ENCODE results near the gene NR2F1. TPM values are rescaled to one million over a fixed set of nuclear protein-coding genes. Genes with fewer than 3 reads are reported as not detected.

The NR2F1 gene
- total RNA-seq, 4 donors from 2014 or later, result 2.1 to 28.1 (median 7.0) TPM

DNA sequence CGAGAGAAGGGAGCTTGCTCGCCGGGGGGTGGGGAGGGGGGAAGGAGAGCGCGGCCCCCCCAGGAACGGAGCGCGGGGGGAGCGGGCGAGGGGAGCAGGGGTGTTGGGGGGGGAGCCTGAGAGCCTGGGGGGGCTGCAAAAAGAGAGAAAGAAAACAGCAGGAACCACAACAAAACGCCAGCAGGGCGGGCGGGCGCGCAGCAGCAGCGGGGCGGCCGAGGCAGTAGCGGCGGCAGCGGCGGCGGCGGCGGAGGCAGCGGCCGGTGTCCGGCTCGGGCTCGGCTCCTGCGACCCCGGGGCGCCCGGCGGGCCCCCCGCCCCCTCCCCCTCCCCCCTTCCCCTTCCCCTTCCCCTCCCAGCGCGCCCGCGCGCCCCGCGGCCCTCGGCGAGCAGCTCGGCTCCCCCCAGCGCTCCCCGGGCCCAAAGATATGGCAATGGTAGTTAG is 1.6 kb downstream of the NR2F1 start:
- DNase-seq, result no peak
- H3K4me3 ChIP-seq, result peak overlapping the region; percentile 33 to 67 (median 56)
- H3K27ac ChIP-seq, result peak overlapping the region in 3 of 4 donors; percentile 42 to 68 (median 66)
- no peaks in the 10 kb centered on the region for H3K36me3 ChIP-seq
- H3K4me1 ChIP-seq, result peaks cover 0 to 38% (median 17%) of the 10 kb centered on the region in 4 donors
- TF ChIP-seq, protein P1, sequence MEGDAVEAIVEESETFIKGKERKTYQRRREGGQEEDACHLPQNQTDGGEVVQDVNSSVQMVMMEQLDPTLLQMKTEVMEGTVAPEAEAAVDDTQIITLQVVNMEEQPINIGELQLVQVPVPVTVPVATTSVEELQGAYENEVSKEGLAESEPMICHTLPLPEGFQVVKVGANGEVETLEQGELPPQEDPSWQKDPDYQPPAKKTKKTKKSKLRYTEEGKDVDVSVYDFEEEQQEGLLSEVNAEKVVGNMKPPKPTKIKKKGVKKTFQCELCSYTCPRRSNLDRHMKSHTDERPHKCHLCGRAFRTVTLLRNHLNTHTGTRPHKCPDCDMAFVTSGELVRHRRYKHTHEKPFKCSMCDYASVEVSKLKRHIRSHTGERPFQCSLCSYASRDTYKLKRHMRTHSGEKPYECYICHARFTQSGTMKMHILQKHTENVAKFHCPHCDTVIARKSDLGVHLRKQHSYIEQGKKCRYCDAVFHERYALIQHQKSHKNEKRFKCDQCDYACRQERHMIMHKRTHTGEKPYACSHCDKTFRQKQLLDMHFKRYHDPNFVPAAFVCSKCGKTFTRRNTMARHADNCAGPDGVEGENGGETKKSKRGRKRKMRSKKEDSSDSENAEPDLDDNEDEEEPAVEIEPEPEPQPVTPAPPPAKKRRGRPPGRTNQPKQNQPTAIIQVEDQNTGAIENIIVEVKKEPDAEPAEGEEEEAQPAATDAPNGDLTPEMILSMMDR (IDR thresholded peaks at IDR 0.05), result no peak
- no peak for TF ChIP-seq POLR2A (IDR thresholded peaks at IDR 0.05)
- peaks cover 0 to 32% of the 10 kb centered on the region in 2 donors for H3K27me3 ChIP-seq
- no peaks in the 10 kb centered on the region for H3K9me3 ChIP-seq

DNA sequence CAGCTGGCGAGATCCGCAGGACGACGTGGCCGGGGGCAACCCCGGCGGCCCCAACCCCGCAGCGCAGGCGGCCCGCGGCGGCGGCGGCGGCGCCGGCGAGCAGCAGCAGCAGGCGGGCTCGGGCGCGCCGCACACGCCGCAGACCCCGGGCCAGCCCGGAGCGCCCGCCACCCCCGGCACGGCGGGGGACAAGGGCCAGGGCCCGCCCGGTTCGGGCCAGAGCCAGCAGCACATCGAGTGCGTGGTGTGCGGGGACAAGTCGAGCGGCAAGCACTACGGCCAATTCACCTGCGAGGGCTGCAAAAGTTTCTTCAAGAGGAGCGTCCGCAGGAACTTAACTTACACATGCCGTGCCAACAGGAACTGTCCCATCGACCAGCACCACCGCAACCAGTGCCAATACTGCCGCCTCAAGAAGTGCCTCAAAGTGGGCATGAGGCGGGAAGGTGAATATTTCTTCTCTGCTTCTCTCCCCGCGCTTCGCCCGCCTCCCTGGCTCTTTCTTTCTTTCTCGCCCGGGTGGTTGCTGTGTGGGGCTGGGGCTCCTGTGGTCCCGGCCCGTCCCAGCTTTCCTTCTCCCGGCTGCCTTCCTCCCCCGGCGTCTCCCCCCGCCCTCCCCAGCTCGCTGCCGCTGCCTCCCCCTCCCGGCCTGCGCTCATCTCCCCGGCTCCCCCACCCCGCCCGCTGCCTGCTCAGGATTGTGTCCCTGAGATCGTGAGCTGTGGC is 2.2 kb downstream of the NR2F1 start:
- no peak for DNase-seq
- Histone ChIP-seq H3K9me3 (no peaks in the 10 kb centered on the region), H3K4me3 (peak overlapping the region; percentile 33 to 67 (median 56)), H3K4me1 (peaks cover 0 to 33% (median 11%) of the 10 kb centered on the region in 4 donors), H3K27me3 (peaks cover 0 to 26% of the 10 kb centered on the region in 2 donors), H3K36me3 (no peaks in the 10 kb centered on the region), H3K27ac (peak overlapping the region in 3 of 4 donors; percentile 14 to 49 (median 24))
- TF ChIP-seq, protein P1 (IDR thresholded peaks at IDR 0.05), result no peak
- no peak for TF ChIP-seq POLR2A (IDR thresholded peaks at IDR 0.05)

DNA sequence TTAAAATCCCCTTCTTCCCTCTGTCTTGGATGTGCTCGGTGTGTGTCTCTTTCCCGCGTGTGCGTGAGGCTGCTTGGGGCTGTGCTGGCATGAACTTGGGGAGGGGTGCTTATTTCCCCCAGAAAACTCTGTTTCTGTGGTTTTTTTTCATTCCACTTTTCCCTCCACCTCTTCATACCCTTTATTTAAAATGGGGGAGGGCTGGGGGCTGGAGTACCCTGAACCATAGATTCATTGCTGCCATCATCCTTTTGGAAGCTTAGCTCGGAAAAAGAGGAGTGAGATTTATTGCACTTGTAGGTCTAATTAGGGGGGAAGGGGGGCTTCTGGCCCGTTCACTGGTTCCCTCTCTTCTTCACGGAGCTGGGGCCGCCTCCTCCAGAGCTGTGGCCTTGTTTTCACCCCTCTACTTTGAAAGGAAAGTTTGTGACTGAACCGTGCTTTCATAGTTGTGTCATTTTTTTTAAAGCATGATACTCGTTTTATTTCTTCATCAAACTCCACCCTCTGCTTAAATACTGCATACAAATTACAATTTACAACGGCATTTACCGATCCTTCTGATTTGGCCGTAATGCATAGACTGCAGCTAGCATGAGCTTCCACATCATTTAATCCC is 2.9 kb downstream of the NR2F1 start:
- Histone ChIP-seq H3K4me3 (peak overlapping the region in 3 of 4 donors; percentile 33 to 67 (median 59)), H3K27me3 (peaks cover 0 to 20% of the 10 kb centered on the region in 2 donors), H3K27ac (no peak overlapping the region), H3K4me1 (peaks cover 0 to 26% (median 6%) of the 10 kb centered on the region in 4 donors), H3K9me3 (no peaks in the 10 kb centered on the region), H3K36me3 (no peaks in the 10 kb centered on the region)
- TF ChIP-seq POLR2A (IDR thresholded peaks at IDR 0.05), result no peak
- TF ChIP-seq, protein P1 (IDR thresholded peaks at IDR 0.05), result no peak
- DNase-seq, result no peak

DNA sequence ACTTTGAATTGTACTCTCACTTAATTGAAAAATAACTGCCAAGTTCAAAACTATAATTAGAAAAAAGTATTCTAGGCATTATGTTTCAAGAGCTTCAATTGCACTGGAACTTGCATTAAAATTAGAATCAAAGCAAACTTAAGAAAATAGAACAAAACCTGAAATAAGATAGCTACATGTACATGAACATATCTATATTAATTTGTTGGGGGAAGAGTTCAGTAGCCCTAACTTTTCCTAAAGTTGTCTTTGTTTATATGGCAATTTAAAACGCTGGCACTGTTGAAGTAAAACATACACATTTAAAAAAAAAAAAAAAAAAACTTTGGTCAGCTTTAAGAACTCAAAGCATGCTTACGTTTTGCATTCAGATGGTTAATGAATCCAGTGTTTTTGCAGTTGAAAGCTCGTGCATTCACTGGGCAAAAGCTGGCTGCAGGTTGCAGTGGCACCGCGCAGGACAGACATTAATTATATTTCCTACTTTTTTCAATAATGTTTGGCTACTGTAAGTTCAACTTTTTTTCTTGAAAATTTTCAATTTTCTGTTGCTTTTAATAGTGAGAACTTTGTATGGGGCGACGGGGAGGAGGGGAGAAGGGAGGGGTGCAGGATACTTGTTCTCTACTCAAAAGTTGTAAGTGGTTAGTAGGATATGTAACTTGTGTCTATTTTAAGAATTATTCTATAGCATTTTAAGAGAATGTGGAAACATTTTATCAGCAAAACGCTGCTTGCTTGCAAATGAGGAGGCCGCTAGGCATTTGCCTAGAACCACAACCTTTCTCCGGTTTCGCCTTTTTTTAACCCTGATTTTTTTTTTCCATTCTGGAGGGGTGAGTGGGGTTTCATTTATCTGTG is 3.9 kb downstream of the NR2F1 start:
- peaks cover 0 to 15% of the 10 kb centered on the region in 2 donors for H3K27me3 ChIP-seq
- no peak overlapping the region for H3K27ac ChIP-seq
- no peaks in the 10 kb centered on the region for H3K36me3 ChIP-seq
- H3K9me3 ChIP-seq, result no peaks in the 10 kb centered on the region
- no peak for DNase-seq
- no peak for TF ChIP-seq POLR2A (IDR thresholded peaks at IDR 0.05)
- TF ChIP-seq, protein P1 (IDR thresholded peaks at IDR 0.05), result no peak
- peaks cover 0 to 22% (median 6%) of the 10 kb centered on the region in 4 donors for H3K4me1 ChIP-seq
- no peak overlapping the region for H3K4me3 ChIP-seq

DNA sequence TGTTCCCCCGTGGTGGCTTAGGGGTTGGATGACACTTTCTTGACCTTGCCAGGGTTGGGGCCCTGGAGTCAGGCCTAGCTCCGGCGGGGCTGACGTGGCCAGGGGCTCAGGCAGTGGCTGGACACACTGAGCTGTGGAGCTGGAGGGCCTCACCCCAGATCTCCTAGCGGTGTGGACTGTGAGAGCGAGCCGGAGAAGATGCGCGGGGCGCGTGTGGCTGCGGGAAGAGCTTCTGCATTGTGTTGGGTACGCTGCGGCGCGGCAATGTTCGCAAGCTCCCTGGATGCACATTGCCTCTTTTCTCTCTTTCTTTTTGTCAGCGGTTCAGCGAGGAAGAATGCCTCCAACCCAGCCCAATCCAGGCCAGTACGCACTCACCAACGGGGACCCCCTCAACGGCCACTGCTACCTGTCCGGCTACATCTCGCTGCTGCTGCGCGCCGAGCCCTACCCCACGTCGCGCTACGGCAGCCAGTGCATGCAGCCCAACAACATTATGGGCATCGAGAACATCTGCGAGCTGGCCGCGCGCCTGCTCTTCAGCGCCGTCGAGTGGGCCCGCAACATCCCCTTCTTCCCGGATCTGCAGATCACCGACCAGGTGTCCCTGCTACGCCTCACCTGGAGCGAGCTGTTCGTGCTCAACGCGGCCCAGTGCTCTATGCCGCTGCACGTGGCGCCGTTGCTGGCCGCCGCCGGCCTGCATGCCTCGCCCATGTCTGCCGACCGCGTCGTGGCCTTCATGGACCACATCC is 4.8 kb downstream of the NR2F1 start:
- no peak overlapping the region for H3K27ac ChIP-seq
- peaks cover 0 to 17% (median 6%) of the 10 kb centered on the region in 4 donors for H3K4me1 ChIP-seq
- H3K9me3 ChIP-seq, result no peaks in the 10 kb centered on the region
- no peaks in the 10 kb centered on the region for H3K36me3 ChIP-seq
- no peak for TF ChIP-seq POLR2A (IDR thresholded peaks at IDR 0.05)
- TF ChIP-seq, protein P1 (IDR thresholded peaks at IDR 0.05), result no peak
- H3K27me3 ChIP-seq, result peaks cover 0 to 12% of the 10 kb centered on the region in 2 donors
- H3K4me3 ChIP-seq, result no peak overlapping the region
- DNase-seq, result no peak
